DND-41 (cell line): ENCODE data around the gene TEP1.

Source experiments
- ATAC-seq: fragments of 200-7000 bp; cut with Tn5 transposase; 3 replicates; pipeline ENCODE4 v1.9.1; 2021; ENCODE audit warnings: low read depth; ENCODE audit not compliant: insufficient read depth
- DNase-seq: peaks from one replicate; pipeline ENCODE4 v3.0.0-alpha.2; 2020
- H2AFZ ChIP-seq: 2 replicates; pipeline ENCODE4 v1.6.0; 2012; ENCODE audit warnings: low read depth, low read length
- H3K27ac ChIP-seq: 2 replicates; pipeline ENCODE4 v1.5.1; 2012; ENCODE audit warnings: low read length, inconsistent platforms
- H3K27me3 ChIP-seq: fragments of 200-600 bp; sonication (generic); 2 replicates; pipeline ENCODE4 v1.6.0; 2012; ENCODE audit warnings: low read length, mild to moderate bottlenecking, inconsistent platforms; ENCODE audit not compliant: insufficient read depth, poor library complexity
- H3K36me3 ChIP-seq: 2 replicates; pipeline ENCODE4 v1.5.1; 2012; ENCODE audit warnings: low read length, inconsistent platforms; ENCODE audit not compliant: insufficient read depth
- H3K4me1 ChIP-seq: 2 replicates; pipeline ENCODE4 v1.5.1; 2012; ENCODE audit warnings: mild to moderate bottlenecking, low read length; ENCODE audit not compliant: insufficient read depth
- H3K4me2 ChIP-seq: 2 replicates; pipeline ENCODE4 v1.6.0; 2012; ENCODE audit warnings: mild to moderate bottlenecking, moderate library complexity, low read length, inconsistent platforms; ENCODE audit not compliant: insufficient read depth
- H3K4me3 ChIP-seq, 2 experiments: fragments of 200-600 bp in 1 of 2; shearing (Covaris generic) in 1 of 2; 2 replicates each; pipeline ENCODE4 v1.5.1; 2012 to 2016; ENCODE audit warnings: inconsistent platforms in 2 of 2, low read length in 2 of 2, mild to moderate bottlenecking in 2 of 2, low read depth in 1 of 2, moderate library complexity in 1 of 2
- H3K79me2 ChIP-seq: 2 replicates; pipeline ENCODE4 v1.6.0; 2012; ENCODE audit warnings: low read length, inconsistent platforms; ENCODE audit not compliant: insufficient read depth
- H3K9ac ChIP-seq: 2 replicates; pipeline ENCODE4 v1.6.0; 2012; ENCODE audit warnings: low read depth, mild to moderate bottlenecking, inconsistent platforms, low read length, moderate library complexity
- H3K9me3 ChIP-seq: 2 replicates; pipeline ENCODE4 v1.5.1; 2012; ENCODE audit warnings: low read length, moderate library complexity, mild to moderate bottlenecking, inconsistent platforms; ENCODE audit not compliant: insufficient read depth, severe bottlenecking
- H4K20me1 ChIP-seq: 2 replicates; pipeline ENCODE4 v1.6.0; 2012; ENCODE audit warnings: low read length; ENCODE audit not compliant: insufficient read depth
- EZH2 ChIP-seq: IDR thresholded peaks from 3 replicates; pipeline ENCODE4 v1.6.1; 2012; ENCODE audit warnings: borderline replicate concordance, low read depth, mild to moderate bottlenecking, moderate library complexity, low read length, inconsistent platforms; ENCODE audit not compliant: severe bottlenecking
- TF ChIP-seq, protein P1 (sequence below): IDR thresholded peaks from 2 replicates; pipeline ENCODE4 v1.5.1; 2012; ENCODE audit warnings: borderline replicate concordance, low read length, moderate library complexity, mild to moderate bottlenecking; ENCODE audit not compliant: poor library complexity, severe bottlenecking; ENCODE audit errors: extremely low read depth

The TEP1 gene

DNA sequence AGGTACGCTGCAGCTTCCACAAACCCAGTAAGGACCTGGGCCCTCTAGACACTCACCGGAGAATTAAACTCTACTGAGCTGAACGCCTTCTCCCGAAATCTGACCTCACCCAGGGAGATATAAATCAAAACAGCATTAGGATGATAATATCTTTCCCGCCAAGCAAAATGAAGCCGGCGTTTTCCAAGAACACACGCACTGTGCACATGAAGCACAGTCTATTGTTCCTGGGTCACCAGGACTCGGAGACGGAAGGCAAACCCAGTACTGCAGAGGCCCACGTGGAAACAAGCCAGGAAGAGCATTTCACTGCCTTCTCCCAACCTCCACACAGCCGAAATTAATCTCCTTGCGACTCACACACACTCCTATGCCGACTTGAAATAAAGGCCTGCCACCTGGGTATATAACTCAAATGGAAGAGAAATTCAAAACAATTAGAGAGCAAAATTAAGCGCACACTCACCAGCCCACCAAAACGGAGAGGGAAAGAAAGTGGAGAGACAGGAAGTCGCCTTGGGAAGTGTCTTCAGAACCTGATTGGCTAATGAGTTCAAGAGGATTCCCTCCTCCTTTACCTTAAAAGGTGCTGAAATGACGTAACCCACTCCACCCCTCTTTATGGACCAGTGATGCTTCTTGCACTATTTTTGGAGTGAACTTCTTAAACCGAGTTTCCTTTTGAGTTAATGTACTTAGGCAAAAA, 80.4 kb downstream of the TEP1 start, which contains the start of gene CCNB1IP1:
TSS of gene CCNB1IP1 (minus strand) at position 492 of the 706 bp plus-strand sequence. CDS start 16,756 bp downstream, outside the sequence.
- Histone ChIP-seq H3K9me3 (no peaks in the 10 kb centered on the region), H3K4me2 (peak within 1 kb of the TSS; percentile 90), H3K27ac (peak within 1 kb of the TSS; percentile 79), H3K4me1 (peaks cover 52% of the 10 kb centered on the region), H3K36me3 (peaks cover 12% of the 10 kb centered on the region; the same call in 1 of the 2 replicates), H3K9ac (peak within 1 kb of the TSS; percentile 63), H3K4me3 (peak within 1 kb of the TSS; percentile 65 to 81), H3K79me2 (peaks cover 54% of the 10 kb centered on the region), H2AFZ (peak within 1 kb of the TSS; percentile 85), H3K27me3 (peaks cover under 1% of the 10 kb centered on the region), H4K20me1 (peaks cover 9% of the 10 kb centered on the region; the same call in 1 of the 2 replicates)
- TF ChIP-seq, protein P1, sequence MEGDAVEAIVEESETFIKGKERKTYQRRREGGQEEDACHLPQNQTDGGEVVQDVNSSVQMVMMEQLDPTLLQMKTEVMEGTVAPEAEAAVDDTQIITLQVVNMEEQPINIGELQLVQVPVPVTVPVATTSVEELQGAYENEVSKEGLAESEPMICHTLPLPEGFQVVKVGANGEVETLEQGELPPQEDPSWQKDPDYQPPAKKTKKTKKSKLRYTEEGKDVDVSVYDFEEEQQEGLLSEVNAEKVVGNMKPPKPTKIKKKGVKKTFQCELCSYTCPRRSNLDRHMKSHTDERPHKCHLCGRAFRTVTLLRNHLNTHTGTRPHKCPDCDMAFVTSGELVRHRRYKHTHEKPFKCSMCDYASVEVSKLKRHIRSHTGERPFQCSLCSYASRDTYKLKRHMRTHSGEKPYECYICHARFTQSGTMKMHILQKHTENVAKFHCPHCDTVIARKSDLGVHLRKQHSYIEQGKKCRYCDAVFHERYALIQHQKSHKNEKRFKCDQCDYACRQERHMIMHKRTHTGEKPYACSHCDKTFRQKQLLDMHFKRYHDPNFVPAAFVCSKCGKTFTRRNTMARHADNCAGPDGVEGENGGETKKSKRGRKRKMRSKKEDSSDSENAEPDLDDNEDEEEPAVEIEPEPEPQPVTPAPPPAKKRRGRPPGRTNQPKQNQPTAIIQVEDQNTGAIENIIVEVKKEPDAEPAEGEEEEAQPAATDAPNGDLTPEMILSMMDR, result no peak
- TF ChIP-seq EZH2, result no peak
- DNase-seq (peak; percentile 68), ATAC-seq (peak; percentile 97)

DNA sequence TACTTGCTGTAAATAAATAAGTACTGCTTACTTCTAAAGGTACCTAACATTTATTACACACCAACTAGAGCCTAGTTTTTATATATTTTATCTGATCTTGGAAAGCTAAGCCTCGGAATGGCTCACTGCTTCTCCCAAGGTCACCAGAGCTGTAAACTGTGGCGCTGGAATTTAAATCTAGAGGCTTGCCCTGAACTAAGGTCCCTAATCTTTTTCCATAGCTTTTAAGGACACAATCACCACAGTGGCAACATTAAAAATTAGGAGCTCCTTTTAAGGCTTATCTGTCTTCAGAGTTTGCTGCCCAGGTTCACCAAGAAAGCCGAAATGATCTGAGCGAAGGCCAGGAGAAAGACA, 80.9 kb downstream of the TEP1 start:
- H3K9ac ChIP-seq, result peak overlapping the region; percentile 63
- peak overlapping the region; percentile 90 for H3K4me2 ChIP-seq
- no peaks in the 10 kb centered on the region for H3K27me3 ChIP-seq
- peak overlapping the region; percentile 79 for H3K27ac ChIP-seq
- TF ChIP-seq, protein P1, result no peak
- no peak for TF ChIP-seq EZH2
- H3K79me2 ChIP-seq, result peaks cover 60% of the 10 kb centered on the region
- no peak for DNase-seq
- H2AFZ ChIP-seq, result peak overlapping the region; percentile 85
- H4K20me1 ChIP-seq, result peaks cover 12% of the 10 kb centered on the region; the same call in 1 of the 2 replicates
- H3K4me1 ChIP-seq, result peaks cover 57% of the 10 kb centered on the region
- H3K9me3 ChIP-seq, result no peaks in the 10 kb centered on the region
- ATAC-seq, result no peak
- H3K4me3 ChIP-seq, result peak overlapping the region; percentile 65 to 81
- peaks cover 12% of the 10 kb centered on the region; the same call in 1 of the 2 replicates for H3K36me3 ChIP-seq

GRCh38 chr14:20331053-20331613, 82.2 kb downstream of the TEP1 start:
- ATAC-seq (no peak), DNase-seq (no peak)
- H3K4me3 ChIP-seq, result peak overlapping the region in 1 of 2 experiments; percentile 5; a peak in 1 of 4 replicates
- no peak overlapping the region for H3K27ac ChIP-seq
- no peaks in the 10 kb centered on the region for H3K27me3 ChIP-seq
- TF ChIP-seq, protein P1, result no peak
- no peak for TF ChIP-seq EZH2
- peaks cover 21% of the 10 kb centered on the region for H3K36me3 ChIP-seq
- H3K4me2 ChIP-seq, result peak overlapping the region; percentile 90
- peaks cover 58% of the 10 kb centered on the region for H3K4me1 ChIP-seq
- H3K79me2 ChIP-seq, result peaks cover 70% of the 10 kb centered on the region
- no peak overlapping the region for H3K9ac ChIP-seq
- peaks cover 16% of the 10 kb centered on the region; the same call in 1 of the 2 replicates for H4K20me1 ChIP-seq
- no peak overlapping the region for H2AFZ ChIP-seq
- no peaks in the 10 kb centered on the region for H3K9me3 ChIP-seq
